Measurements from ENCODE around the gene RAPGEF4. TPM values are rescaled to one million over a fixed set of nuclear protein-coding genes. Genes with fewer than 3 reads are reported as not detected.

The RAPGEF4 gene
- total RNA-seq, 1 experiment from 2014 or later, result 2.2 TPM

GRCh38 chr2:173045181-173045580 lies 309.5 kb downstream of the RAPGEF4 start (continued):
- no peak for TF ChIP-seq CREB1 (CRISPR knock-in tag; IDR thresholded peaks at IDR 0.05)
- TF ChIP-seq EMX1 (CRISPR knock-in tag; IDR thresholded peaks at IDR 0.05), result no peak
- no peak for TF ChIP-seq PRRX2 (CRISPR knock-in tag; IDR thresholded peaks at IDR 0.05)

- Mint-ChIP-seq H3K9me3 (no peaks in the 10 kb centered on the region), H3K36me3 (no peaks in the 10 kb centered on the region), H3K4me1 (peaks cover 3% of the 10 kb centered on the region; the same call in 1 of the 2 replicates), H3K4me3 (no peak overlapping the region), H3K27ac (no peak overlapping the region), H3K27me3 (ENCODE audit: low read depth) (no peaks in the 10 kb centered on the region)
- ATAC-seq, result no peak
- CTCF ChIA-PET, result no interaction called here
- DNase-seq (ENCODE audit: low spot score), result no peak
- TF ChIP-seq ATF6 (CRISPR knock-in tag; IDR thresholded peaks at IDR 0.05) (no peak), TEAD4 (CRISPR knock-in tag; IDR thresholded peaks at IDR 0.05) (no peak), ZNF532 (CRISPR knock-in tag; IDR thresholded peaks at IDR 0.05; ENCODE audit: borderline replicate concordance) (no peak), ZNF512 (CRISPR knock-in tag; IDR thresholded peaks at IDR 0.05; ENCODE audit: borderline replicate concordance) (no peak), ZNF416 (CRISPR knock-in tag; IDR thresholded peaks at IDR 0.05) (no peak), SMAD4 (CRISPR knock-in tag; IDR thresholded peaks at IDR 0.05) (no peak), NR1H2 (CRISPR knock-in tag; IDR thresholded peaks at IDR 0.05) (no peak), MYBL2 (CRISPR knock-in tag; IDR thresholded peaks at IDR 0.05) (no peak), HMGA2 (CRISPR knock-in tag; IDR thresholded peaks at IDR 0.05) (no peak), ESRRA (CRISPR knock-in tag; IDR thresholded peaks at IDR 0.05; ENCODE audit: borderline replicate concordance) (no peak), ZSCAN18 (CRISPR knock-in tag; IDR thresholded peaks at IDR 0.05) (no peak), ZNF396 (CRISPR knock-in tag; IDR thresholded peaks at IDR 0.05; ENCODE audit: borderline replicate concordance) (no peak), MLX (CRISPR knock-in tag; IDR thresholded peaks at IDR 0.05) (no peak), ARID4B (CRISPR knock-in tag; IDR thresholded peaks at IDR 0.05; ENCODE audit: borderline replicate concordance) (no peak), JUN (CRISPR knock-in tag; IDR thresholded peaks at IDR 0.05) (no peak)
- POLR2A ChIA-PET, result no interaction called here
Measured at GRCh38 chr2:173048522-173048896, 312.9 kb downstream of the RAPGEF4 start.
